ENCODE measurements around the gene TMEM218.

GRCh38 chr11:125136001-125136400 is 24.6 kb upstream of the TMEM218 start:
- TF ChIP-seq CTCF (conservative IDR thresholded peaks at IDR 0.05; ENCODE audit: low read length) (no peak), EZH2phosphoT487 (IDR thresholded peaks at IDR 0.05; ENCODE audit: borderline replicate concordance) (no peak)

Data from Loucy (cell line).